Naive thymus-derived CD4-positive, alpha-beta T cell (primary cell): Measurements from ENCODE around the gene MAPK14. TPM values are rescaled to one million over a fixed set of nuclear protein-coding genes. Genes with fewer than 3 reads are reported as not detected.
A peak's percentile ranks its signal among the peaks of the same experiment; 100 is the strongest.

Source experiments
- ATAC-seq: fragments of 150-1000 bp; cut with Tn5 transposase; 2 replicates; pipeline ENCODE4 v1.10.0; 2021; ENCODE audit warnings: mild to moderate bottlenecking, moderate library complexity
- CTCF ChIA-PET: fragments of 350-600 bp; sonication (Branson Sonifier 250); formaldehyde crosslinking; loops from one replicate; lab custom pipeline; 2021; ENCODE audit warnings: antibody characterized with exemption; lab: Charles Lee
- POLR2A ChIA-PET: fragments of 350-600 bp; sonication (Branson Sonifier 250); formaldehyde crosslinking; loops from one replicate; lab custom pipeline; 2021; ENCODE audit warnings: antibody characterized with exemption, inconsistent platforms; lab: Charles Lee
- DNase-seq, 9 donors: peaks; one replicate each; pipeline versions ENCODE4 v3.0.0 to v3.0.0-alpha.2; 2020 to 2022; ENCODE audit warnings: mixed read lengths in 1 of 9
- H3K27ac ChIP-seq: one replicate; pipeline ENCODE4 v1.7.0; 2013; ENCODE audit warnings: mild to moderate bottlenecking, low read depth, low read length, moderate library complexity
- H3K27me3 ChIP-seq, 2 donors: one replicate each; pipeline ENCODE4 v1.7.0; 2013; ENCODE audit warnings: low read length in 2 of 2, mild to moderate bottlenecking in 2 of 2, moderate library complexity in 2 of 2; ENCODE audit not compliant: control insufficient read depth in 2 of 2, insufficient read depth in 2 of 2
- H3K36me3 ChIP-seq, 3 experiments: 1 replicate in 2 of 3; 2 replicates in 1 of 3; pipeline ENCODE4 v1.7.0; 2013; ENCODE audit warnings: low read length in 3 of 3, mild to moderate bottlenecking in 3 of 3, moderate library complexity in 1 of 3; ENCODE audit not compliant: insufficient read depth in 3 of 3, control insufficient read depth in 2 of 3
- H3K4me1 ChIP-seq, 2 donors: one replicate each; pipeline ENCODE4 v1.7.0; 2013; ENCODE audit warnings: low read length in 2 of 2, mild to moderate bottlenecking in 2 of 2, moderate library complexity in 1 of 2; ENCODE audit not compliant: control insufficient read depth in 2 of 2, insufficient read depth in 2 of 2
- H3K4me3 ChIP-seq: 2 replicates; pipeline ENCODE4 v1.7.0; 2013; ENCODE audit warnings: mild to moderate bottlenecking, low read length
- H3K9me3 ChIP-seq, 3 experiments: 1 replicate in 2 of 3; 2 replicates in 1 of 3; pipeline ENCODE4 v1.7.0; 2013; ENCODE audit warnings: low read length in 3 of 3; ENCODE audit not compliant: control insufficient read depth in 2 of 3
- H3K27ac Mint-ChIP-seq, 9 donors: one replicate each; pipeline ENCODE4 v1.8.0; 2020 to 2022; ENCODE audit warnings: mixed read lengths in 9 of 9, mild to moderate bottlenecking in 8 of 9, moderate library complexity in 5 of 9, inconsistent platforms in 2 of 9
- H3K27me3 Mint-ChIP-seq, 5 donors: one replicate each; pipeline ENCODE4 v1.8.0; 2021 to 2022; ENCODE audit warnings: mixed read lengths in 5 of 5, mild to moderate bottlenecking in 1 of 5
- H3K36me3 Mint-ChIP-seq, 5 donors: one replicate each; pipeline ENCODE4 v1.8.0; 2020 to 2022; ENCODE audit warnings: mixed read lengths in 5 of 5, mild to moderate bottlenecking in 3 of 5, inconsistent platforms in 1 of 5
- H3K4me1 Mint-ChIP-seq, 7 donors: one replicate each; pipeline ENCODE4 v1.8.0; 2020 to 2022; ENCODE audit warnings: mixed read lengths in 7 of 7, mild to moderate bottlenecking in 3 of 7, inconsistent platforms in 1 of 7
- H3K4me3 Mint-ChIP-seq, 10 donors: one replicate each; pipeline ENCODE4 v1.8.0; 2020 to 2022; ENCODE audit warnings: mild to moderate bottlenecking in 10 of 10, mixed read lengths in 10 of 10, moderate library complexity in 6 of 10, inconsistent platforms in 2 of 10
- H3K9me3 Mint-ChIP-seq, 11 donors: one replicate each; pipeline ENCODE4 v1.8.0; 2020 to 2022; ENCODE audit warnings: mixed read lengths in 11 of 11, mild to moderate bottlenecking in 4 of 11, inconsistent platforms in 1 of 11, moderate library complexity in 1 of 11
- intact Hi-C, 2 donors: fragments of 100-400 bp; cut with micrococcal nuclease; formaldehyde crosslinking; loops; one replicate each; pipeline ENCODE4 v1.15.1; 2023
- polyA plus RNA-seq, 2 donors: library from polyadenylated mRNA; unstranded; fragments of 300-500 nt; fragmentation: Illumina TruSeq; gene quantifications; one replicate each; pipeline ENCODE4 v1.2.3, GENCODE V29; 2021
- total RNA-seq, 6 experiments: library from RNA in 5 of 6; stranded (reverse) in 5 of 6; gene quantifications; 1 replicate in 5 of 6; 2 replicates in 1 of 6; pipeline ENCODE4 v1.2.3 and lab custom pipeline; 2021 to 2026

MAPK14 gene
- total and polyA plus RNA-seq, 7 experiments from 2014 or later: 43.2 to 81.0 (median 60.5) TPM

DNA sequence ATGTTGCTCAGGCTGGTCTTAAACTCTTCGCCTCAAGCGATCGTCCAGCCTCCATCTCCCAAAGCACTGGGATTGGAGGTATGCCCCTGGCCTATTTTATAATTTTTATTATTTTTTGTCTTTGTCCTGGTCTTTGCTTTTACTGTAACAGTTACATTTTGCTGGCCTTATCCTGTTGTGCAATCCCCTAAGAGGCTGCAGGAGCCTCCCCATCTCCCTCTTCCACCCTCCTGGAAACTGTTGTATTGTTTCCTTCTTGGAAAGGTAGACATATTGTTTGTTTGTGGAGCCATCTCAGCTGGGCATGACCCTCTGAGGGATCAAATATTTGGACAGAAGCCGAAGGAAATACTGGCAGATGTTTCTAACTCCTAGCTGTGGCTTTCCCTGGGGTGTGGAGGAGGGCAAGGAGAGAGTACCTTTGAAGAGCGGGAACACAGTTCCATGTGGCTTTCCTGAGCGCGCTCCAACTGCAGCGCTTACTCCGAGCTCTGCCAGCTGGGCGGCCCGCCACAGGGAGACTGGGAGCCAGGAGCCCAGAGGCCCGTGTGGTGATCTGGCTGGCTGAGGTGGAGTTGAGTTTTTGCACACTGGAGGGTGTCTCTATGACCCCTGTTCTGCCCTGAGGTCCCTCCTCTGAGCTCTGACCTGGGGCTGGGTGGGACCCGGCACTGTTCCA is 107.6 kb downstream of the MAPK14 start:
- Histone ChIP-seq H3K27ac (no peak overlapping the region), H3K4me3 (no peak overlapping the region), H3K9me3 (no peaks in the 10 kb centered on the region), H3K27me3 (no peaks in the 10 kb centered on the region), H3K4me1 (peaks cover 16 to 17% of the 10 kb centered on the region in 2 donors), H3K36me3 (peaks cover 0 to 66% (median 14%) of the 10 kb centered on the region in 3 experiments)
- Mint-ChIP-seq H3K27me3 (no peaks in the 10 kb centered on the region), H3K9me3 (no peaks in the 10 kb centered on the region), H3K27ac (peak overlapping the region in 7 of 9 donors; percentile 11 to 67 (median 29)), H3K4me1 (peaks cover 20 to 39% (median 36%) of the 10 kb centered on the region in 7 donors), H3K36me3 (peaks cover 5 to 42% (median 26%) of the 10 kb centered on the region in 5 donors), H3K4me3 (no peak overlapping the region)
- no peak for DNase-seq
- POLR2A ChIA-PET: interaction anchor here (1.4 kb wide), 1 partner anchor 12 kb away, joined by 4 read pairs; no protein-coding TSS in a partner anchor
- ATAC-seq: no peak
- CTCF ChIA-PET: interaction anchor here (0.7 to 1.0 kb wide), 2 partner anchors 27 to 47 kb away, joined by 3 to 4 read pairs; no protein-coding TSS in a partner anchor
- intact Hi-C loops: no loop called here

DNA sequence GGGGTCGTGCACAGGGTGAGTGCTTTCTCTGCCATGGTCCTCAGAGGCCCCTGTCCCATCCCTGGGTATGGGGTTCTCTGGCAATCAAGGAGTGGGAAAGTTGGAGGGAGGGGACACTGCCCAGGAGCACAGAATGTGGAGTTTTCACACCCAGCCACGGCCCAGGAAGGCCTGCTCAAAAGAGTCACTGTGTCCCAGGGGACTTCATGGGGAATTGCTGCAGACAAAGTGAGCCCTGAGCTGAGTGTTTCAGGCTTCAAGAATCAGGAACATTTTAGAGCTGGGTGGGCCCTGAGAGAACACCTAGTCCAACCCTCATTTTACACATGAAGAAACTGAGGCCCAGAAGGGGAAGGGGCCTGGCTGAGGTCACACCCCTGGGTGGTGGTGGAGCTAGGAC is 108.4 kb downstream of the MAPK14 start:
- no peaks in the 10 kb centered on the region for H3K27me3 ChIP-seq
- H3K9me3 ChIP-seq: no peaks in the 10 kb centered on the region
- H3K27me3 Mint-ChIP-seq: no peaks in the 10 kb centered on the region
- POLR2A ChIA-PET: no interaction called here
- H3K27ac Mint-ChIP-seq: peak overlapping the region in 5 of 9 donors; percentile 6 to 33 (median 25)
- no peak overlapping the region for H3K4me3 ChIP-seq
- H3K9me3 Mint-ChIP-seq: no peaks in the 10 kb centered on the region
- H3K4me1 Mint-ChIP-seq: peaks cover 23 to 44% (median 36%) of the 10 kb centered on the region in 7 donors
- no peak overlapping the region for H3K27ac ChIP-seq
- peaks cover 15 to 16% of the 10 kb centered on the region in 2 donors for H3K4me1 ChIP-seq
- H3K4me3 Mint-ChIP-seq: no peak overlapping the region
- peaks cover 0 to 74% (median 14%) of the 10 kb centered on the region in 3 experiments for H3K36me3 ChIP-seq
- ATAC-seq: no peak
- DNase-seq: no peak
- CTCF ChIA-PET: interaction anchor here (1.0 kb wide), 1 partner anchor 28 kb away, joined by 4 read pairs; no protein-coding TSS in a partner anchor
- peaks cover 5 to 48% (median 26%) of the 10 kb centered on the region in 5 donors for H3K36me3 Mint-ChIP-seq
- intact Hi-C loops: no loop called here

DNA sequence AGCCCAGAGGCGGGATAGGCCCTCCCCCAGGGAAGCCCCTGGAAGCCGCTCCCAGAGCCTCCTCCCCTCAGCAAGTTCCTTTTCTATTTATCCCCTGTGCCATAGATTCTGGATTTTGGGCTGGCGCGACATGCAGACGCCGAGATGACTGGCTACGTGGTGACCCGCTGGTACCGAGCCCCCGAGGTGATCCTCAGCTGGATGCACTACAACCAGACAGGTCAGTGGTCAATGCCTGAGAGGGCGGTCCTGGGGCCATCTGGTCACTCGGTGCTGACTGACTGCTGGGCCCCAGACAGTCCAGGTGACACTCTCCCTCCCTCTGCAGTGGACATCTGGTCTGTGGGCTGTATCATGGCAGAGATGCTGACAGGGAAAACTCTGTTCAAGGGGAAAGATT is 108.9 kb downstream of the MAPK14 start:
- Histone ChIP-seq H3K27ac (no peak overlapping the region), H3K27me3 (no peaks in the 10 kb centered on the region), H3K9me3 (no peaks in the 10 kb centered on the region), H3K4me3 (no peak overlapping the region), H3K4me1 (peaks cover 10 to 14% of the 10 kb centered on the region in 2 donors), H3K36me3 (peaks cover 0 to 75% (median 14%) of the 10 kb centered on the region in 3 experiments)
- Mint-ChIP-seq H3K4me3 (no peak overlapping the region), H3K4me1 (peaks cover 26 to 43% (median 34%) of the 10 kb centered on the region in 7 donors), H3K27me3 (no peaks in the 10 kb centered on the region), H3K36me3 (peaks cover 5 to 50% (median 26%) of the 10 kb centered on the region in 5 donors), H3K27ac (no peak overlapping the region), H3K9me3 (no peaks in the 10 kb centered on the region)
- ATAC-seq (no peak), DNase-seq (no peak)
- CTCF ChIA-PET: no interaction called here
- intact Hi-C loops: no loop called here
- POLR2A ChIA-PET: no interaction called here

DNA sequence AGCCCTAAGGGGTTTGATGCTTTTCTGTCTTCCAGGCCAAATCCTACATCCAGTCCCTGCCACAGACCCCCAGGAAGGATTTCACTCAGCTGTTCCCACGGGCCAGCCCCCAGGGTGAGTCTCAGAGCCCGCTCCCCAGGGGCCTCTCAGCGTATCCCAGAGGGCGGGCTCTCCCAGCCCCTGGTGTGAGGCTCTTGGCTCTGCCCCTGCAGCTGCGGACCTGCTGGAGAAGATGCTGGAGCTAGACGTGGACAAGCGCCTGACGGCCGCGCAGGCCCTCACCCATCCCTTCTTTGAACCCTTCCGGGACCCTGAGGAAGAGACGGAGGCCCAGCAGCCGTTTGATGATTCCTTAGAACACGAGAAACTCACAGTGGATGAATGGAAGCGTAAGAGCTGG is 111.1 kb downstream of the MAPK14 start:
- Histone ChIP-seq H3K9me3 (no peaks in the 10 kb centered on the region), H3K4me1 (no peaks in the 10 kb centered on the region), H3K4me3 (no peak overlapping the region), H3K36me3 (peaks cover 0 to 68% (median 9%) of the 10 kb centered on the region in 3 experiments), H3K27ac (no peak overlapping the region), H3K27me3 (no peaks in the 10 kb centered on the region)
- DNase-seq: no peak
- Mint-ChIP-seq H3K36me3 (peaks cover 5 to 49% (median 15%) of the 10 kb centered on the region in 5 donors), H3K4me1 (peaks cover 10 to 26% (median 22%) of the 10 kb centered on the region in 7 donors), H3K27ac (peak overlapping the region in 2 of 9 donors; percentile 14 to 41), H3K4me3 (no peak overlapping the region), H3K27me3 (no peaks in the 10 kb centered on the region), H3K9me3 (no peaks in the 10 kb centered on the region)
- no peak for ATAC-seq
- ChIA-PET CTCF (no interaction called here), POLR2A (interaction anchor here (0.9 kb wide), 1 partner anchor 32 kb away, joined by 4 read pairs; no protein-coding TSS in a partner anchor)
- intact Hi-C loops: no loop called here

DNA sequence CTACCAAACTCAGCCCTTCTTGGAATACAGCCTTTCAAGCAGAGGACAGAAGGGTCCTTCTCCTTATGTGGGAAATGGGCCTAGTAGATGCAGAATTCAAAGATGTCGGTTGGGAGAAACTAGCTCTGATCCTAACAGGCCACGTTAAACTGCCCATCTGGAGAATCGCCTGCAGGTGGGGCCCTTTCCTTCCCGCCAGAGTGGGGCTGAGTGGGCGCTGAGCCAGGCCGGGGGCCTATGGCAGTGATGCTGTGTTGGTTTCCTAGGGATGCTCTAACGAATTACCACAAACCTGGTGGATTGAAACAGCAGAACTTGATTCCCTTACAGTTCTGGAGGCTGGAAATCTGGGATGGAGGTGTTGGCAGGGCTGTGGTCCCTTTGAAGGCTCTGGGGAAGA is 111.8 kb downstream of the MAPK14 start:
- H3K36me3 ChIP-seq: peaks cover 0 to 61% (median 5%) of the 10 kb centered on the region in 3 experiments
- H3K4me3 ChIP-seq: no peak overlapping the region
- H3K27ac ChIP-seq: no peak overlapping the region
- peak; percentile 35 for ATAC-seq
- peak in 1 of 9 donors; percentile 28 for DNase-seq
- Mint-ChIP-seq H3K27me3 (no peaks in the 10 kb centered on the region), H3K27ac (peak overlapping the region in 6 of 9 donors; percentile 39 to 77 (median 54)), H3K4me3 (no peak overlapping the region), H3K9me3 (no peaks in the 10 kb centered on the region), H3K36me3 (peaks cover 5 to 46% (median 12%) of the 10 kb centered on the region in 5 donors), H3K4me1 (peaks cover 8 to 23% (median 19%) of the 10 kb centered on the region in 7 donors)
- intact Hi-C loops: no loop called here
- H3K4me1 ChIP-seq: no peaks in the 10 kb centered on the region
- ChIA-PET POLR2A (interaction anchor here (0.9 to 1.2 kb wide), 3 partner anchors 8 to 32 kb away, joined by 3 to 4 read pairs (median 4); no protein-coding TSS in a partner anchor), CTCF (interaction anchor here (1.3 to 1.4 kb wide), 2 partner anchors 8 to 12 kb away, joined by 3 to 4 read pairs; no protein-coding TSS in a partner anchor)
- H3K9me3 ChIP-seq: no peaks in the 10 kb centered on the region
- H3K27me3 ChIP-seq: no peaks in the 10 kb centered on the region

DNA sequence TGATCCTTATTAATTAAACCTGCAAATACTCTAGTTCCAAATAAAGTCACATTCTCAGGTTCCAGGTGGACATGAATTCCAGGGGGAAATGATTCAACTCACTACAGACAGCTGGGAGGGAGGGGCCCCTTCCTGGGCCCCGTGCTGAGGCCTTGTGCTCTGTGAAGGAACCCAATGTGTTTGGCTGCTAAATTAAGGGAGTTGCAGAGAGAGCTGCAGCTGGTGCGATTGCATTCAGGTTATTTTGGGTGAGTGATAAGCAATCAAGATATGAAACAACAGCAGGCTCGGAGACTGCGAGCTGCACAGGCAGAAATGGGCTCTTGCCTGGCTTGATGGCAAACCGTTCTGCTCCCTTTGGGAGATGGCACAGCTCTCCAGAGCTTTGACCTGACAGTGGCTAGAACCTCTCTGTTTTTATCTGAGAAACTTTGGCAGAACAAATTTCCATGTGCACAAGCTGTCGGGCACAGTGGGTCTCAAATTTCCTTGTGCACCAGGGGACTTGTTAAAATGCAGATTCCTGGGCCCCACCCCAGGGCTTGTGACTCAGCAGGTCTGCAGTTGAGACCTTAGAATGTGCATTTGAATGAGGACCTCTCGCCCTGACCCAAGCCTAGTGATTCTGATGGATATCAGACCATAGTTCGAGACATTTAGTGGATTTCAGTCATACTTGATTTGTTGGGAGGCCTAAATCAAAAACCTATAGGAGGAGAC is 112.5 kb downstream of the MAPK14 start:
- H3K9me3 Mint-ChIP-seq: no peaks in the 10 kb centered on the region
- Histone ChIP-seq H3K36me3 (peaks cover 0 to 58% (median 5%) of the 10 kb centered on the region in 3 experiments), H3K4me1 (no peaks in the 10 kb centered on the region), H3K9me3 (no peaks in the 10 kb centered on the region), H3K27ac (no peak overlapping the region), H3K27me3 (no peaks in the 10 kb centered on the region), H3K4me3 (no peak overlapping the region)
- ChIA-PET POLR2A (interaction anchor here (0.7 to 1.2 kb wide), 3 partner anchors 9 to 30 kb away, joined by 3 to 4 read pairs (median 3); no protein-coding TSS in a partner anchor), CTCF (interaction anchor here (1.3 to 1.4 kb wide), 2 partner anchors 9 to 13 kb away, joined by 3 to 4 read pairs; no protein-coding TSS in a partner anchor)
- no peak for DNase-seq
- H3K36me3 Mint-ChIP-seq: peaks cover 5 to 44% (median 9%) of the 10 kb centered on the region in 5 donors
- H3K27ac Mint-ChIP-seq: peak overlapping the region in 7 of 9 donors; percentile 41 to 77 (median 65)
- no peaks in the 10 kb centered on the region for H3K27me3 Mint-ChIP-seq
- intact Hi-C loops: no loop called here
- no peak overlapping the region for H3K4me3 Mint-ChIP-seq
- ATAC-seq: no peak
- H3K4me1 Mint-ChIP-seq: peaks cover 6 to 20% (median 18%) of the 10 kb centered on the region in 7 donors
